EH (cell line): Measurements from ENCODE around the gene GPANK1.
A peak's percentile ranks its signal among the peaks of the same experiment; 100 is the strongest.
"Not testable (repeated sequence)": the region's sequence is repeated elsewhere in the genome, so short reads cannot be mapped to it uniquely, and the experiment has no call there.

ENCODE experiments used
- DNase-seq: peaks from one replicate; pipeline ENCODE4 v3.0.0-alpha.2; 2015; ENCODE audit warnings: low read depth

The GPANK1 gene

DNA sequence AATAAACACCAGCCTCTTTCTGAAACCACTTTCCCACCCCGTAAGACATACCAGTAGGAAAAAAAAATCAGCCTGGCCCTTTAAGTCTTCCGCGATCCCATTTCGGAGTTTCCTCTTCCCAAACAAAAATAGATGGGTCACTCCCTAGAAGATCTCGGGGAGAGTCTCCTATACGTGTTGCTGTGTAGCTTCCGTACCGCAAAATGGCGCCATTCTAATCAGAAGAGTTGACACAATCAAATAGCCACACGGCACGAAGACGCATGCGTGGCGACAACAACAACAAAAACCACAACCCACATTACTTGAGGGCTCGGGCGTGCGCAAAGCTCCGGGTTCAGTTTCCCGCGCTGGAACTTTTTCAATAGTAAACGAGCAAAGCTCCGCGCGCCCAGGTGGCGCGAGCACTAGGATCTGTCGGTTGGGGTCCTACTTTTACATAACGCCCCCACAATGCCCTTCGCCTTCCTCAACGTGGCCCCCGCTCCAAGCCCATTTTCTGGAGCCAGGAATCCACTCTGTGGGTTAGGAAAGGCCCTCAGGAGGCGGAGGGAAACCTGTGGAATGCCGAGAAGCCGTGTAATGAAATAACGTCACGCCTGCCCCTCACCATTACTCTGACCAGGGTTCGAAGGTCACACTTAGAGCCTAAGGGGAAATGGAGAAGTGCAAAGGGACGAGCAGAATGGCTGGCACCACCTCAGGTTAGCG lies at the start of gene GPANK1:
TSS of gene GPANK1 (minus strand) at position 208 of the 711 bp plus-strand sequence. CDS start 519 bp downstream, outside the sequence.
- peak; percentile 97 for DNase-seq

- no peak for DNase-seq
These were observed 49.3 kb upstream of the GPANK1 start for GRCh38 chr6:31713991-31714684.

DNA sequence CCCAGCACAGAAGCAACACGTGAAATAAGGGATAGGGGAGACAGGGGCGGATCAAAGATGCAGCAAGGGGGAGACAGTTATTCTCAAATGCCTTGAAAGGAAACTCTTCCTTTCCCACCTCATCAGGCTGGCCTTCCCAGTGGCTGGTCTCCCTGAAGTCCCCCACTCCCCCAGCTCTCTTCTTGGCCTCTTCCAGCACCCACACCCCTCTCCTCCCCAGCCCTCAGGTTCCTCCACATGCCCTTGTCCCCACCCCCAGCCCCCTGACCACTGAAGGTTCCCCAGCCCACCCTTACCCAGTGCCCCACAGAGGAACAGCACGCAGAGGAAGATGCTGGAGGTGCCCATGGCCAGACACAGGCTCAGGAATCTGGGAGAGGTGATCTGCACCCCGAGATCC lies 48.7 kb upstream of the GPANK1 start:
- no peak for DNase-seq

DNA sequence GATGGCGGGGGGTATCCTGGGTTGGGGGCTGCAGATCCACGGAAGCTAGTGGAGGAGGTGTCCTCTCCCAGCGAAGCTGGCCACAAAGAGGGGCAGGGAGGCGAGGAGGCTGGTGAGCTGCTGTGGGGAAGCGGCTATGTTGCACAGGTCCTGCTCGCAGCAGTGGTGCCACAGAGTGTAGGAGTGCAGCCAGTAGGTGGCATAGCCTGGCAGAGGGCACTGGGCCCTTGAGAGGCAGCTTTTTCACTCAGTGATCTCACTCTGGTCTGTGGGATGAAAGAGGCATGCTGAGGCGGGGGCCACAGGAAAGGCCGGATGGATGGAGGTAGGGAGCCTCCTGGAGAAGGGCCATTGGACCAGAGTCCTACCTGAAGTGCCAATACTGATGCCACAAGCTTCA lies 47.5 kb upstream of the GPANK1 start:
- peak; percentile 8 for DNase-seq

- no peak for DNase-seq
These were observed 46.4 kb upstream of the GPANK1 start for GRCh38 chr6:31711233-31711632.

DNA sequence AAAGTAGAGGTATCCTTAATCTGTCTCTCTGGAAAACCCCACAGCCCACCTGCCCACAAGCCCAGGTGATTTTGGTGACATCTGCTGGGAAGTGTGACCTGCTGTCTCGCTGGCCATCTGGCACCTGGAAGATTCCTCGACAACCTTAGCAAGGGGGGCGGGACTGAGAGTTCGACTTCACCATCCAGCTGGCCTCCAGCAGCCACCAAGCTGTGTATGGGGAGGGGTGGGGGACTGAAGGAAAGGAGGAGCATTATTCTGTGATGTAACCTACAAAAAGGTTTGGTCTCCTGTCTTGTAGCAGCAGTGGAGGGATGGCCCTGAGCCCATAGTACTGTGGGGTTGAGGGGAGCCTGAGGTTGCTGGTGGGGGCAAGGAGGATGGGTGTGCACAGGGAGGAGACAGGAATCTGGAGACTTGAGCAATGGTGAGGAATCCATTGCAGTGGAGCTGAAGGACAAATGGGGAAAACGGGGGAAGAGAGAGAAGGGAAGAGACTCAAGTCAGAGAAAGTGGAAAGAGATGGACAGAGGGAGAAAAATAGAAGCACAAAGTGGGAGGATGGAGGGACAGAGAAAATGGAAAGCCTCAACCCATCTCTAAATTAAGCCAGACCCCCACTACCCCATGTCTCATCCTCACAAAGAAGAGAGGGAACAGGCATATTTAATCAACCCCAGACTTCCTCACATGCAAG lies 45.9 kb upstream of the GPANK1 start:
- DNase-seq: no peak

GRCh38 chr6:31709157-31709556 lies 44.4 kb upstream of the GPANK1 start:
- not testable (repeated sequence) for DNase-seq

DNA sequence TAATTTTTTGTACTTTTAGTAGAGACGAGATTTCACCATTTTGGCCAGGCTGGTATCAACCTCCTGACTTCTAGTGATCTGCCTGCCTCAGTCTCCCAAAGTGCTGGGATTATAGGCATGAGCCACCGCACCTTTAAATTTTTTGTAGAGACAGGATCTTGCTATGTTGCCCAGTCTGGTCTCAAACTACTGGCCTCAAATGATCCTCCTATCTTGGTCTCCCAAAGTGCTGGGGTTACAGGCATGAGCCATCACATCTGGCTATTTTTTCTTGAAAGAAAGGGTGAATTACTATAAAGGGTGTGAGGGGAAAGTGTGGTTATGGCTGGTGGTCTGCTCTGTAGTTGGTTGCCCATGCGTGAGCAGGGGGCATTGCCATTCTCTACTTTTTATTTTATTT lies 43.4 kb upstream of the GPANK1 start:
- no peak for DNase-seq

GRCh38 chr6:31707701-31708100 lies 42.9 kb upstream of the GPANK1 start:
- DNase-seq: no peak

GRCh38 chr6:31706599-31706998 lies 41.8 kb upstream of the GPANK1 start, which contains the start of gene LY6G6F:
LY6G6F (plus strand) TSS chr6:31706866; CDS start chr6:31706907, 41 bp downstream.
- no peak for DNase-seq

- peak; percentile 47 for DNase-seq
These were observed 41.1 kb upstream of the GPANK1 start for GRCh38 chr6:31705931-31706330.

- peak; percentile 98 for DNase-seq
These were observed 38.3 kb upstream of the GPANK1 start, which contains the start of gene ABHD16A for GRCh38 chr6:31702819-31703716. ABHD16A (minus strand) TSS chr6:31703324; CDS start chr6:31703281, 43 bp downstream.

DNA sequence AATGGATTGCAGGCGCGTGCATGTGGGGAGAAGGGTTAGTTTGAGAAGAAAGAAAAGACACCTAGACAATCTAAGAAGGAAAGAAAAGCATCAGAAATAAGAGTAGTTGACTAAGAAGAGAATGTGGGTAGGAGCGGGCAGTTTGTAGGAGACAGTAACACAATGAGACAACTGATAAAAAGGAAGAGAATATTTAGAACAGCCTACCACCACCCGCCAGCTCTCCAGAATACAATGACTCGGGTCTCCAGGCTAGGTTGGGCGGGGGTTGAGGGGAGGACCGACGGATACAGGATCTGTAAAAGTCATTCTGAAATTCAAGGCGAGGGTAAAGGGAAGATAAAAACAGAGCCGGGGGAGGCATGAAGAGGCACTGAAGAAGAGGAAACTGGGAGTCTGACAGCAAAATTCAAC lies 37.6 kb upstream of the GPANK1 start:
- DNase-seq: no peak

DNA sequence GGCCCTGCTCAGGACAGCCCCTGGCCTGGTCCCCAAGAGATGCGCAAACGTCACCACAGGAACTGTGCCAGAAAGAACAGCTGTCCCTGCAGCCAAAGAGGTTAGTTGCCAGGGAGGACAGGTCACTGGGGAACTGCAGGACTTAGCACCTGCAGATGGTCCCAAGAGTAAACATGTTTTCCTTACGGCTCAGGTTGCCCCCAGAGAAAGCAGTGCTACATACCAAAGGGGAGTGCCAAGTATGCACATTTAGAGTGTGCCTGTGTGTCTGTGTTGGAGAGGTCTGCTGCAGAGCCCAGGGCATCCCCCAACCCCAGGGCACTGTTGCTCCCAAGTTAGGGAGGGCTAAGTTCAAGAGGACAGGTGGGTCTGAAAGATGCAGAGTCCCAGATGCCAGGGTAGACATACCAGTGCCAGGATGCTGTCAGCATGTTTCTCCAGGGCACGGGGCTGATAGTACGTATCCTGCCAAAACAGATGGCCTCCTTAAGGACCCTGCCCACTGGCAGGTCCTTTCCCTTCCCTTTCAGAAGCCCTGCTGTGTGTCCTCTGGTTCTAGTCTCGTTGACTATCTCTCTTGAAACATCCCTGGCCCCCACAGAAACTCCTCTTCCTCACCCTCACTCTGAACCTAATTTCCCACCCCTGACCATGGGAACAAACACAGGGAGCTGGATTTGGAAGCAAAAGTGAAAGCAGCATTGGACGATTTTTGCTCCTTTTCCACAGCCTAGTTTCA lies 37.0 kb upstream of the GPANK1 start:
- DNase-seq: peak; percentile 44

GRCh38 chr6:31700740-31701401 lies 36.1 kb upstream of the GPANK1 start:
- DNase-seq: no peak

DNA sequence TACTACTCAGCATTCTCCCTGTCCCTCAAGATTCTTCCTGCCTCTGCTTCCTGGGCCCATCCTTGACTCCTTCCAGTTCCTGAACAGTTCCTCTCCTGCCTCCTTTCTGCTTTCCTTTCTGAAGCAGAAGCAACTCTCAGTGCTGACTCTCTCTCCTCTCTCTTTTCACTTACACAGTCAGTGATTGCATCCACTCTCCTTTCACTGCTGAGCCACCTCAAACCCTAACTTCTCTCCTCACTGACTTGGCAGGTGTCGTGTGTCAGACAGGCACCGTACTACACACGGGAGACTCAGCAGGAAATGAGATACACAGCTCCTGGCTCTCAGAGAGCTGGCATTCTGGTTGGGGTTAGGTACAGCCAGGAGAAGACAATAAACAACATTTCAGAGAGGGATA lies 32.8 kb upstream of the GPANK1 start:
- no peak for DNase-seq

- DNase-seq: no peak
These were observed 28.7 kb upstream of the GPANK1 start for GRCh38 chr6:31693535-31693934.

GRCh38 chr6:31692886-31693285 lies 28.1 kb upstream of the GPANK1 start:
- no peak for DNase-seq

GRCh38 chr6:31692353-31692752 lies 27.6 kb upstream of the GPANK1 start:
- no peak for DNase-seq

DNA sequence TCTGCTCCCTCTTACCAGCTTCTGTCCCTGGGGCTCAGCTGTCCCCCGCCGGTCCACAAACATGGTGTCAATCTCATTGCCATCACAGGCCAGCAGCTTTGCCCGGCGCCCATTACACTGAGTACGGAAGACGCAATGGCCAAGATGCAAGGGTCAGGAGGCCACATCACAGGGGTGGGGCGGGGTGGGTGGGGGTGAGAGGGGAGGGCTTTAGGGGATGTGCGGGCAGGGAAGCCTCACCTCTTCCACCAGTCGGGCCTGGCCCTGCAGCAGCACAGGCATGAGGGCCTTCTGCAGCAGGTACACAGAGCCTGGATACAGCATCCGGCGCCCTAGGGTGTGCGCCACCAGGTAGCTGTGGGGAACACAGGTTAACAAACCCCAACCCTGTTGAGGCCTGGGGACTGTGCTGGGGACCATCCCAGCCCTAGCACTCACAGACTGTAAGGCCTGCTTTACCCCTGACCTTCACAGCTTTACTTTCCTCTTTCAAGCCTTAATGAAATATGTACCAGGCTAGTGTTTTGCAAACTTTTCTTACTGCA lies 26.8 kb upstream of the GPANK1 start:
- no peak for DNase-seq
